Mesendoderm (in vitro differentiated cells): ENCODE measurements around the gene CRACR2A.

Experiments used
- DNase-seq: peaks from one replicate; pipeline ENCODE4 v3.0.0; 2013
- H2AK5ac ChIP-seq: 2 replicates; pipeline ENCODE4 v1.6.1; 2013; ENCODE audit warnings: low read length, inconsistent platforms
- H2BK120ac ChIP-seq: 2 replicates; pipeline ENCODE4 v1.6.1; 2013; ENCODE audit warnings: low read depth, mild to moderate bottlenecking, low read length, moderate library complexity, mixed read lengths
- H2BK15ac ChIP-seq: replicated peaks from 2 replicates; pipeline ENCODE4 v1.6.1; 2013; ENCODE audit warnings: low read depth, mild to moderate bottlenecking, moderate library complexity
- H2BK5ac ChIP-seq: 2 replicates; pipeline ENCODE4 v1.6.1; 2013; ENCODE audit warnings: low read length, inconsistent platforms
- H3K18ac ChIP-seq: 2 replicates; pipeline ENCODE4 v1.6.1; 2013; ENCODE audit warnings: mild to moderate bottlenecking, low read length, mixed read lengths
- H3K23ac ChIP-seq: one replicate; pipeline ENCODE4 v1.6.1; 2013; ENCODE audit warnings: low read length
- H3K27ac ChIP-seq: 2 replicates; pipeline ENCODE4 v1.5.1; 2013; ENCODE audit warnings: low read depth, mild to moderate bottlenecking, inconsistent platforms, low read length, moderate library complexity
- H3K27me3 ChIP-seq: 2 replicates; pipeline ENCODE4 v1.6.1; 2013; ENCODE audit warnings: low read length, control low read depth, mild to moderate bottlenecking, inconsistent platforms; ENCODE audit not compliant: insufficient read depth, poor library complexity
- H3K36me3 ChIP-seq: 2 replicates; pipeline ENCODE4 v1.6.1; 2013; ENCODE audit warnings: low read length, inconsistent platforms; ENCODE audit not compliant: control insufficient read depth, insufficient read depth
- H3K4ac ChIP-seq: one replicate; pipeline ENCODE4 v1.6.1; 2013; ENCODE audit warnings: low read depth, mild to moderate bottlenecking, low read length, moderate library complexity
- H3K4me1 ChIP-seq: 2 replicates; pipeline ENCODE4 v1.6.1; 2013; ENCODE audit warnings: low read depth, low read length, inconsistent platforms; ENCODE audit not compliant: control insufficient read depth
- H3K4me2 ChIP-seq: 2 replicates; pipeline ENCODE4 v1.6.1; 2013; ENCODE audit warnings: low read length
- H3K4me3 ChIP-seq: 2 replicates; pipeline ENCODE4 v1.5.1; 2013; ENCODE audit warnings: mild to moderate bottlenecking, low read length
- H3K56ac ChIP-seq: one replicate; pipeline ENCODE4 v1.6.1; 2013; ENCODE audit warnings: low read length
- H3K79me1 ChIP-seq: 2 replicates; pipeline ENCODE4 v1.6.1; 2013; ENCODE audit warnings: low read length, inconsistent platforms
- H3K79me2 ChIP-seq: 2 replicates; pipeline ENCODE4 v1.6.1; 2013; ENCODE audit warnings: mild to moderate bottlenecking, low read length; ENCODE audit not compliant: control insufficient read depth, insufficient read depth
- H3K9ac ChIP-seq: 2 replicates; pipeline ENCODE4 v1.6.1; 2013; ENCODE audit warnings: low read length, inconsistent platforms
- H4K5ac ChIP-seq: one replicate; pipeline ENCODE4 v1.6.1; 2013; ENCODE audit warnings: low read length
- H4K8ac ChIP-seq: one replicate; pipeline ENCODE4 v1.6.1; 2013; ENCODE audit warnings: low read depth, mild to moderate bottlenecking, control low read depth, low read length, moderate library complexity
- WGBS: extraction: QIAGEN DNeasy Blood & Tissue Kit; methylation state at CpG from one replicate; pipeline ENCODE4 v1.1.7; 2013; ENCODE audit warnings: low lambda C conversion rate, missing lambda C conversion rate; ENCODE audit not compliant: insufficient coverage; ENCODE audit errors: extremely low coverage; 5-methylcytosine and 5-hydroxymethylcytosine counted together

CRACR2A gene

GRCh38 chr12:3613641-3614395 is 139.1 kb downstream of the CRACR2A start:
- H2BK120ac ChIP-seq, result no peak overlapping the region
- no peak overlapping the region for H3K27ac ChIP-seq
- H3K79me1 ChIP-seq, result no peaks in the 10 kb centered on the region
- WGBS, result no CpG with 5 or more reads among the region's 13 CpGs
- no peak for DNase-seq
- H3K36me3 ChIP-seq, result no peaks in the 10 kb centered on the region
- no peak overlapping the region for H3K18ac ChIP-seq
- no peak overlapping the region for H4K5ac ChIP-seq
- H2AK5ac ChIP-seq, result no peak overlapping the region
- H3K79me2 ChIP-seq, result no peaks in the 10 kb centered on the region
- no peaks in the 10 kb centered on the region for H3K4me1 ChIP-seq
- H4K8ac ChIP-seq, result no peak overlapping the region
- no peak overlapping the region for H2BK5ac ChIP-seq
- H3K23ac ChIP-seq, result no peak overlapping the region
- H3K4me2 ChIP-seq, result no peak overlapping the region
- no peak overlapping the region for H3K4me3 ChIP-seq
- no peak overlapping the region for H3K4ac ChIP-seq
- no peak overlapping the region for H2BK15ac ChIP-seq
- H3K27me3 ChIP-seq, result no peaks in the 10 kb centered on the region
- no peak overlapping the region for H3K9ac ChIP-seq
- H3K56ac ChIP-seq, result no peak overlapping the region

GRCh38 chr12:3611860-3612703 is 140.8 kb downstream of the CRACR2A start:
- no peaks in the 10 kb centered on the region for H3K27me3 ChIP-seq
- H3K4ac ChIP-seq, result no peak overlapping the region
- no peaks in the 10 kb centered on the region for H3K79me2 ChIP-seq
- H2AK5ac ChIP-seq, result no peak overlapping the region
- WGBS, result no CpG with 5 or more reads among the region's 8 CpGs
- H3K79me1 ChIP-seq, result no peaks in the 10 kb centered on the region
- H3K18ac ChIP-seq, result no peak overlapping the region
- H4K8ac ChIP-seq, result no peak overlapping the region
- no peak overlapping the region for H2BK15ac ChIP-seq
- H4K5ac ChIP-seq, result no peak overlapping the region
- H3K56ac ChIP-seq, result no peak overlapping the region
- no peaks in the 10 kb centered on the region for H3K36me3 ChIP-seq
- no peak overlapping the region for H3K9ac ChIP-seq
- no peak overlapping the region for H2BK120ac ChIP-seq
- H3K23ac ChIP-seq, result no peak overlapping the region
- H2BK5ac ChIP-seq, result no peak overlapping the region
- no peak overlapping the region for H3K27ac ChIP-seq
- no peaks in the 10 kb centered on the region for H3K4me1 ChIP-seq
- H3K4me2 ChIP-seq, result no peak overlapping the region
- H3K4me3 ChIP-seq, result no peak overlapping the region
- DNase-seq, result no peak

- Histone ChIP-seq H3K23ac (no peak overlapping the region), H2BK15ac (no peak overlapping the region), H3K27ac (no peak overlapping the region), H3K4me1 (peaks cover 7% of the 10 kb centered on the region), H3K36me3 (no peaks in the 10 kb centered on the region), H3K18ac (no peak overlapping the region), H3K4me2 (no peak overlapping the region), H2BK5ac (no peak overlapping the region), H3K4me3 (no peak overlapping the region), H3K79me1 (no peaks in the 10 kb centered on the region), H3K27me3 (no peaks in the 10 kb centered on the region), H3K79me2 (no peaks in the 10 kb centered on the region), H4K5ac (no peak overlapping the region), H2BK120ac (no peak overlapping the region), H3K56ac (no peak overlapping the region), H3K4ac (no peak overlapping the region), H2AK5ac (no peak overlapping the region), H4K8ac (no peak overlapping the region), H3K9ac (no peak overlapping the region)
- WGBS, result no CpG with 5 or more reads among the region's 4 CpGs
- no peak for DNase-seq
Observed at GRCh38 chr12:3607821-3608220, 145.1 kb downstream of the CRACR2A start.

DNA sequence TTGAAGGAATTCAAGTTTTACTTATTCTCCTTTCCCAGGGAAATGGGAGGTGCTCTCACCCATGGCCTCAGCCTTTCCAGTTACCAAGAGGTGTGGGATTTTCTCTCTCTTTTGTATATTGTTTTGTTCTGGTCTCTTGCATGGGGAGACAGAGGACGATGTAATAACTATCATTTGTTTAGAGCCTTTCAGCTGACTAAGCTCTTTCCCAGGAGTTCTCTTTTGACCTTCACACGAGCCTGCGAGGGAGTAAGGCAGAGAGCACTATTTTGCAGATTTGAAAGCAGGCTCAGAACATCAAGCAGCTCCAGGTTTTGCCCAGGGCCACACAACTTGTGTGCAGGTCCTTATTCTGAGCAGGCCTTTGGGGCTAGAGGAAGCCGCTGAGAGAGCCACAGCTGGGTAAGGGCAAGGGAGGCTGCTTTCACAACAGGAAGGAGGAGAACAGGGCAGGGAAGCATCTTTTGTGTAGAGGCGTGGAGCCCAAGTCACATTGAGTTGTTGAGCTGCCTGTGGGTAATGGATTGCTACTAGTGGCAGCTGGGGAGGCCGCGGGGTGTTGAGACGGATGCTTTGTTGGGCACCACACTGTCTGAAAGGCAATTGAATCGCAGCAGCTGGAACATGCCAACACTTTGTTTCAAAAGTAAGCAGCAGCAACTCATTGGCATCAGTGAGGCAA is 145.7 kb downstream of the CRACR2A start:
- H3K79me2 ChIP-seq, result no peaks in the 10 kb centered on the region
- H3K18ac ChIP-seq, result no peak overlapping the region
- WGBS, result no CpG with 5 or more reads among the region's 9 CpGs
- H3K79me1 ChIP-seq, result no peaks in the 10 kb centered on the region
- H3K4ac ChIP-seq, result no peak overlapping the region
- no peaks in the 10 kb centered on the region for H3K36me3 ChIP-seq
- H3K27ac ChIP-seq, result no peak overlapping the region
- H4K5ac ChIP-seq, result no peak overlapping the region
- no peak overlapping the region for H3K4me2 ChIP-seq
- no peak overlapping the region for H3K4me3 ChIP-seq
- no peak overlapping the region for H2AK5ac ChIP-seq
- no peak overlapping the region for H3K9ac ChIP-seq
- H4K8ac ChIP-seq, result no peak overlapping the region
- no peak for DNase-seq
- H3K56ac ChIP-seq, result no peak overlapping the region
- H3K27me3 ChIP-seq, result no peaks in the 10 kb centered on the region
- no peak overlapping the region for H3K23ac ChIP-seq
- no peak overlapping the region for H2BK15ac ChIP-seq
- peaks cover 7% of the 10 kb centered on the region for H3K4me1 ChIP-seq
- no peak overlapping the region for H2BK5ac ChIP-seq
- H2BK120ac ChIP-seq, result no peak overlapping the region

GRCh38 chr12:3606128-3606527 is 146.8 kb downstream of the CRACR2A start:
- H3K4me3 ChIP-seq, result no peak overlapping the region
- no peaks in the 10 kb centered on the region for H3K36me3 ChIP-seq
- H2BK120ac ChIP-seq, result no peak overlapping the region
- no peaks in the 10 kb centered on the region for H3K79me2 ChIP-seq
- H4K8ac ChIP-seq, result no peak overlapping the region
- no peak overlapping the region for H2AK5ac ChIP-seq
- H3K23ac ChIP-seq, result no peak overlapping the region
- no peak overlapping the region for H3K9ac ChIP-seq
- H3K4me2 ChIP-seq, result no peak overlapping the region
- H2BK15ac ChIP-seq, result no peak overlapping the region
- no peak overlapping the region for H3K56ac ChIP-seq
- no peak overlapping the region for H3K18ac ChIP-seq
- no peak for DNase-seq
- WGBS, result no CpG with 5 or more reads among the region's 10 CpGs
- no peak overlapping the region for H2BK5ac ChIP-seq
- H4K5ac ChIP-seq, result no peak overlapping the region
- peaks cover 7% of the 10 kb centered on the region for H3K4me1 ChIP-seq
- no peaks in the 10 kb centered on the region for H3K27me3 ChIP-seq
- no peak overlapping the region for H3K4ac ChIP-seq
- no peak overlapping the region for H3K27ac ChIP-seq
- H3K79me1 ChIP-seq, result no peaks in the 10 kb centered on the region
